H1 (cell line): Measurements from ENCODE around the gene KIAA1671. TPM values are rescaled to one million over a fixed set of nuclear protein-coding genes. Genes with fewer than 3 reads are reported as not detected.

Experiments used
- CTCF ChIA-PET: fragments of 300-600 bp; sonication (Branson Sonifier 250); formaldehyde crosslinking; loops from one replicate; lab custom pipeline; 2021; ENCODE audit not compliant: partially characterized antibody; lab: Charles Lee
- POLR2A ChIA-PET: fragments of 300-600 bp; sonication (Branson Sonifier 250); formaldehyde crosslinking; loops from one replicate; lab custom pipeline; 2021; ENCODE audit warnings: inconsistent platforms; ENCODE audit not compliant: partially characterized antibody; lab: Charles Lee
- DNase-seq, 2 experiments: peaks; one replicate each; pipeline versions ENCODE4 v3.0.0 to v3.0.0-alpha.2; 2010 to 2022; ENCODE audit warnings: low spot score in 2 of 2, low read depth in 1 of 2, mixed read lengths in 1 of 2
- FAIRE-seq: peaks from 2 replicates; lab custom pipeline; 2011; peaks lifted over from hg19 to GRCh38; lab: Jason Lieb, UNC
- H2AFZ ChIP-seq: 2 replicates; pipeline ENCODE4 v1.8.1; 2012; ENCODE audit warnings: low read length, inconsistent platforms
- H2AK5ac ChIP-seq: 2 replicates; pipeline ENCODE4 v1.6.1; 2013; ENCODE audit warnings: low read depth, low read length
- H2BK120ac ChIP-seq: replicated peaks from 2 replicates; pipeline ENCODE3; 2013; ENCODE audit warnings: low read depth, low read length, inconsistent platforms
- H2BK12ac ChIP-seq: 2 replicates; pipeline ENCODE4 v1.6.1; 2013; ENCODE audit warnings: low read depth, low read length
- H2BK15ac ChIP-seq: 2 replicates; pipeline ENCODE4 v1.6.1; 2013; ENCODE audit warnings: low read length
- H2BK20ac ChIP-seq: 2 replicates; pipeline ENCODE4 v1.6.1; 2013; ENCODE audit warnings: low read length
- H2BK5ac ChIP-seq: 2 replicates; pipeline ENCODE4 v1.6.1; 2013; ENCODE audit warnings: low read depth, low read length
- H3K14ac ChIP-seq: 2 replicates; pipeline ENCODE4 v1.6.1; 2013; ENCODE audit warnings: inconsistent platforms; ENCODE audit not compliant: insufficient read length
- H3K18ac ChIP-seq: 2 replicates; pipeline ENCODE4 v1.6.1; 2013; ENCODE audit warnings: low read length; ENCODE audit errors: extremely low read depth
- H3K23ac ChIP-seq: 2 replicates; pipeline ENCODE4 v1.6.1; 2013; ENCODE audit warnings: inconsistent platforms; ENCODE audit not compliant: insufficient read length
- H3K23me2 ChIP-seq: 2 replicates; pipeline ENCODE4 v1.6.1; 2013; ENCODE audit warnings: low read depth, low read length
- H3K27ac ChIP-seq: 2 replicates; pipeline ENCODE4 v1.6.1; 2011; ENCODE audit warnings: low read depth, low read length, inconsistent platforms
- H3K27me3 ChIP-seq, 4 experiments: replicated peaks in 1 of 4; 1 replicate in 1 of 4; 2 replicates in 3 of 4; pipeline versions ENCODE4 v1.6.1 to v1.8.1; 2011 to 2013; ENCODE audit warnings: low read length in 3 of 4, mild to moderate bottlenecking in 3 of 4, inconsistent platforms in 2 of 4, mixed read lengths in 2 of 4, moderate library complexity in 1 of 4; ENCODE audit not compliant: control insufficient read depth in 3 of 4, insufficient read depth in 3 of 4; ENCODE audit errors: extremely low read depth in 1 of 4
- H3K36me3 ChIP-seq, 4 experiments: 2 replicates each; pipeline versions ENCODE4 v1.6.1 to v1.8.1; 2011 to 2013; ENCODE audit warnings: mild to moderate bottlenecking in 4 of 4, low read length in 3 of 4, moderate library complexity in 2 of 4, control low read depth in 1 of 4, inconsistent platforms in 1 of 4; ENCODE audit not compliant: insufficient read depth in 4 of 4, control insufficient read depth in 2 of 4
- H3K4ac ChIP-seq: replicated peaks from 2 replicates; pipeline ENCODE3; 2013; ENCODE audit warnings: low read length, low read depth, mixed read lengths, inconsistent platforms; ENCODE audit not compliant: insufficient read length
- H3K4me1 ChIP-seq, 4 experiments: replicated peaks in 1 of 4; 1 replicate in 1 of 4; 2 replicates in 3 of 4; pipeline versions ENCODE4 v1.6.1 to v1.8.1; 2011 to 2013; ENCODE audit warnings: low read length in 3 of 4, inconsistent platforms in 2 of 4, mixed read lengths in 1 of 4; ENCODE audit not compliant: insufficient read depth in 4 of 4, control insufficient read depth in 3 of 4
- H3K4me2 ChIP-seq, 2 experiments: 2 replicates each; pipeline versions ENCODE4 v1.6.1 to v1.8.1; 2011 to 2013; ENCODE audit warnings: low read depth in 2 of 2, low read length in 2 of 2, control low read depth in 1 of 2, inconsistent platforms in 1 of 2, mild to moderate bottlenecking in 1 of 2; ENCODE audit not compliant: insufficient read depth in 1 of 2
- H3K4me3 ChIP-seq, 4 experiments: fragments of 200-600, 300-600 bp in 1 of 4; sonication (generic), shearing (Covaris generic), sonication (Bioruptor Twin) in 1 of 4; 2 replicates each; pipeline versions ENCODE4 v1.5.1 to v1.8.1; 2011 to 2016; ENCODE audit warnings: low read length in 4 of 4, low read depth in 3 of 4, control low read depth in 2 of 4, inconsistent platforms in 2 of 4, mild to moderate bottlenecking in 2 of 4, mixed read lengths in 1 of 4, moderate library complexity in 1 of 4; ENCODE audit not compliant: insufficient read depth in 2 of 4; ENCODE audit errors: extremely low read depth in 1 of 4
- H3K56ac ChIP-seq: replicated peaks from 2 replicates; pipeline ENCODE3; 2013; ENCODE audit warnings: low read depth, mild to moderate bottlenecking, mixed read lengths, low read length, inconsistent platforms; ENCODE audit not compliant: insufficient read length
- H3K79me1 ChIP-seq: 2 replicates; pipeline ENCODE4 v1.6.1; 2013; ENCODE audit warnings: low read depth, low read length, control low read depth
- H3K79me2 ChIP-seq, 2 experiments: 2 replicates each; pipeline versions ENCODE4 v1.6.1 to v1.8.1; 2012 to 2013; ENCODE audit warnings: low read length in 2 of 2, mild to moderate bottlenecking in 2 of 2, inconsistent platforms in 1 of 2; ENCODE audit not compliant: insufficient read depth in 2 of 2, control insufficient read depth in 1 of 2
- H3K9ac ChIP-seq, 4 experiments: replicated peaks in 1 of 4; 1 replicate in 1 of 4; 2 replicates in 3 of 4; pipeline versions ENCODE4 v1.6.1 to v1.8.1; 2011 to 2013; ENCODE audit warnings: low read depth in 3 of 4, low read length in 3 of 4, control low read depth in 2 of 4, mild to moderate bottlenecking in 2 of 4, moderate library complexity in 2 of 4, inconsistent platforms in 1 of 4; ENCODE audit errors: extremely low read depth in 1 of 4
- H3K9me3 ChIP-seq, 2 experiments: 2 replicates each; pipeline versions ENCODE4 v1.6.1 to v1.8.1; 2012 to 2013; ENCODE audit warnings: mild to moderate bottlenecking in 2 of 2, moderate library complexity in 2 of 2, control low read depth in 1 of 2, inconsistent platforms in 1 of 2, low read depth in 1 of 2, low read length in 1 of 2, mixed read lengths in 1 of 2; ENCODE audit not compliant: insufficient read depth in 2 of 2
- H4K20me1 ChIP-seq, 2 experiments: replicated peaks in 1 of 2; 2 replicates each; pipeline versions ENCODE3 to v1.8.1; 2011 to 2013; ENCODE audit warnings: inconsistent platforms in 2 of 2, low read length in 2 of 2, mild to moderate bottlenecking in 1 of 2; ENCODE audit not compliant: insufficient read depth in 2 of 2, control insufficient read depth in 1 of 2
- H4K5ac ChIP-seq: 2 replicates; pipeline ENCODE4 v1.6.1; 2013; ENCODE audit warnings: low read length, low read depth, mixed read lengths, inconsistent platforms; ENCODE audit not compliant: insufficient read length
- H4K8ac ChIP-seq: 2 replicates; pipeline ENCODE4 v1.8.0; 2013; ENCODE audit warnings: mild to moderate bottlenecking, moderate library complexity, low read length, inconsistent platforms; ENCODE audit not compliant: insufficient read depth; ENCODE audit errors: extremely low read depth
- H4K91ac ChIP-seq: replicated peaks from 2 replicates; pipeline ENCODE3; 2013; ENCODE audit warnings: low read length, mixed read lengths, inconsistent platforms; ENCODE audit not compliant: insufficient read length
- CBX5 ChIP-seq: fragments of 300-800, 300-1000 bp; sonication (generic); IDR thresholded peaks from 2 replicates; pipeline ENCODE4 v1.7.1; 2016; ENCODE audit warnings: antibody characterized with exemption, low read length, low read depth
- FOSL1 ChIP-seq: IDR thresholded peaks from 2 replicates; pipeline ENCODE4 v1.6.1; 2011; ENCODE audit warnings: mild to moderate bottlenecking, low read depth, low read length, moderate library complexity; ENCODE audit not compliant: insufficient read depth
- JUND ChIP-seq: IDR thresholded peaks from 2 replicates; pipeline ENCODE4 v1.6.1; 2011; ENCODE audit warnings: mild to moderate bottlenecking, improper control_type of control experiment, low read length
- KDM5A ChIP-seq: fragments of 200-600 bp; IDR thresholded peaks from 2 replicates; pipeline ENCODE4 v1.7.1; 2012; ENCODE audit warnings: mild to moderate bottlenecking, low read length, inconsistent platforms, mixed read lengths
- RAD21 ChIP-seq, 2 experiments: IDR thresholded peaks in 1 of 2; conservative IDR thresholded peaks in 1 of 2; 2 replicates each; pipeline ENCODE4 v1.6.1; 2011; ENCODE audit warnings: low read depth in 2 of 2, low read length in 2 of 2, improper control_type of control experiment in 1 of 2, inconsistent platforms in 1 of 2, mild to moderate bottlenecking in 1 of 2, moderate library complexity in 1 of 2
- RNF2 ChIP-seq: fragments of 200-900, 300-1000 bp; sonication (generic); IDR thresholded peaks from 2 replicates; pipeline ENCODE4 v1.7.1; 2016; ENCODE audit warnings: borderline replicate concordance, low read depth, mild to moderate bottlenecking, antibody characterized with exemption, low read length; ENCODE audit not compliant: poor library complexity, severe bottlenecking; ENCODE audit errors: missing control alignments
- SIN3A ChIP-seq, 2 experiments: IDR thresholded peaks in 1 of 2; conservative IDR thresholded peaks in 1 of 2; 2 replicates each; pipeline ENCODE4 v1.6.1; 2011 to 2012; ENCODE audit warnings: low read length in 2 of 2, improper control_type of control experiment in 1 of 2, low read depth in 1 of 2, mild to moderate bottlenecking in 1 of 2
- SP2 ChIP-seq: IDR thresholded peaks from 2 replicates; pipeline ENCODE4 v1.6.1; 2012; ENCODE audit warnings: mild to moderate bottlenecking, low read length, inconsistent platforms
- TBP ChIP-seq: IDR thresholded peaks from 2 replicates; pipeline ENCODE4 v1.6.1; 2011; ENCODE audit warnings: low read depth, low read length, improper control_type of control experiment
- TCF12 ChIP-seq: IDR thresholded peaks from 2 replicates; pipeline ENCODE4 v1.6.1; 2011; ENCODE audit warnings: low read depth, mild to moderate bottlenecking, low read length
- ZNF274 ChIP-seq: IDR thresholded peaks from 2 replicates; pipeline ENCODE4 v1.7.0; 2012; ENCODE audit warnings: low read length, borderline replicate concordance; ENCODE audit errors: extremely low read depth
- WGBS, 2 experiments: shearing (Covaris generic) in 1 of 2; methylation state at CpG; one replicate each; pipeline versions ENCODE4 v1.1.6 to v1.1.7; 2013 to 2015; ENCODE audit warnings: low lambda C conversion rate in 2 of 2, mixed read lengths in 2 of 2, inconsistent platforms in 1 of 2, low coverage in 1 of 2, missing lambda C conversion rate in 1 of 2; ENCODE audit not compliant: insufficient replicate concordance in 2 of 2, insufficient coverage in 1 of 2, insufficient read length in 1 of 2; ENCODE audit errors: extremely low coverage in 1 of 2, missing lambda C conversion rate in 1 of 2; 5-methylcytosine and 5-hydroxymethylcytosine counted together
- polyA plus RNA-seq, 7 experiments: library from polyadenylated mRNA; depleted of rRNA in 3 of 7; stranded (reverse) in 5 of 7; unstranded in 2 of 7; fragments of >200 nt in 5 of 7; fragments of 200-250 nt in 2 of 7; gene quantifications; 1 replicate in 5 of 7; 2 replicates in 1 of 7; 4 replicates in 1 of 7; pipeline versions ENCODE4 v1.2.1 to v1.2.3, GENCODE V29; 2011 to 2013; ENCODE audit warnings: missing spikeins in 2 of 7, mixed read lengths in 2 of 7
- total RNA-seq: library from RNA; stranded (reverse); fragmentation: NEBNext Ultra II Directional; extraction: Animal tissue kit (Norgen Biotek cat#: 25700); gene quantifications from 2 replicates; pipeline ENCODE4 v1.2.1, GENCODE V29; 2021
- TF ChIP-seq, protein P1 (sequence below): IDR thresholded peaks from 2 replicates; pipeline ENCODE4 v1.6.1; 2011; ENCODE audit warnings: low read length, improper control_type of control experiment

KIAA1671 gene
- total and polyA plus RNA-seq, 2 of the 8 experiments (the other 6 are each of a cell fraction or from before 2014, with no cell fraction given): 6.4 to 23.9 TPM

DNA sequence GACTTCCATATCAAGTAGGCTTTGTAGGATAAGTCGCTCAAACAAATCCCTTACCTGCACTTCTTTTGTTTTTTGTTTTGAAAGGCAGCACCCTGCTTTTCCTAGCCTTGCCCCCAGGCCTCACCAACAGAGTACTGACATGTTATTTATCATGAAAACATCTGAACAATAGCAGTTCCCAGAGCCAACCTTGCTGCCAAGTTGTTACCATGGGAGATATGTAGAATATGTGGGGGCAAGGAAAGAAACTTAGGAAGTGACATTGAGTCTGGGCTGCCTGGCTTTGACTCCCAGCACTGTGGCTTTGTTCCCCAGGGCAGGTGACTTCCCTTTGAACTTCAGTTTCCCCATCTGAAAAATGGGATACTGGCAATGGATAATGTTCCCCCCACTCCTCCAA is 193.8 kb downstream of the KIAA1671 start:
- 83% methylated on average over 1 of the region's 1 CpG; no CpG with 5 or more reads in 1 of the 2 experiments for WGBS, 2 experiments
- POLR2A ChIA-PET: interaction anchor here (1.8 kb wide), 1 partner anchor 35 kb away, joined by 5 read pairs; no protein-coding TSS in a partner anchor
- Histone ChIP-seq H2AK5ac (no peak overlapping the region), H3K4ac (no peak overlapping the region), H4K8ac (no peak overlapping the region), H3K27me3 (no peaks in the 10 kb centered on the region), H4K5ac (no peak overlapping the region), H3K4me1 (peaks cover 0 to 16% (median 11%) of the 10 kb centered on the region in 4 experiments; a peak in 6 of 7 replicates), H3K9ac (no peak overlapping the region), H3K4me2 (no peak overlapping the region), H2AFZ (no peak overlapping the region), H3K14ac (no peak overlapping the region), H3K27ac (no peak overlapping the region), H3K79me2 (no peaks in the 10 kb centered on the region), H2BK5ac (no peak overlapping the region), H2BK20ac (no peak overlapping the region), H3K23ac (no peak overlapping the region), H3K9me3 (no peaks in the 10 kb centered on the region), H3K4me3 (no peak overlapping the region), H2BK120ac (no peak overlapping the region), H3K56ac (no peak overlapping the region), H4K91ac (no peak overlapping the region), H3K36me3 (no peaks in the 10 kb centered on the region), H2BK15ac (no peak overlapping the region), H3K23me2 (peaks cover 2% of the 10 kb centered on the region; the same call in 1 of the 2 replicates), H3K79me1 (peaks cover 2% of the 10 kb centered on the region), H3K18ac (no peak overlapping the region), H2BK12ac (no peak overlapping the region), H4K20me1 (peaks cover 1 to 9% of the 10 kb centered on the region in 2 experiments)
- CTCF ChIA-PET: interaction anchor here (0.7 to 0.9 kb wide), 2 partner anchors 56 to 65 kb away, joined by 3 to 5 read pairs; no protein-coding TSS in a partner anchor
- FAIRE-seq: no peak
- no peak for DNase-seq
- TF ChIP-seq SP2 (no peak), KDM5A (no peak), RAD21 (IDR thresholded peaks at IDR 0.05 in 1 of 2, conservative IDR thresholded peaks at IDR 0.05 in 1 of 2; ENCODE audit: low read depth in 2 of 2, low read length in 2 of 2) (no peak), TCF12 (no peak), TBP (no peak), SIN3A (conservative IDR thresholded peaks at IDR 0.05 in 1 of 2, IDR thresholded peaks at IDR 0.05 in 1 of 2; ENCODE audit: low read depth in 1 of 2, low read length in 2 of 2) (no peak), FOSL1 (no peak), JUND (no peak), ZNF274 (no peak), RNF2 (no peak), CBX5 (no peak)
- TF ChIP-seq, protein P1, sequence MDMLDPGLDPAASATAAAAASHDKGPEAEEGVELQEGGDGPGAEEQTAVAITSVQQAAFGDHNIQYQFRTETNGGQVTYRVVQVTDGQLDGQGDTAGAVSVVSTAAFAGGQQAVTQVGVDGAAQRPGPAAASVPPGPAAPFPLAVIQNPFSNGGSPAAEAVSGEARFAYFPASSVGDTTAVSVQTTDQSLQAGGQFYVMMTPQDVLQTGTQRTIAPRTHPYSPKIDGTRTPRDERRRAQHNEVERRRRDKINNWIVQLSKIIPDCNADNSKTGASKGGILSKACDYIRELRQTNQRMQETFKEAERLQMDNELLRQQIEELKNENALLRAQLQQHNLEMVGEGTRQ: no peak
